ENCODE results near the gene GATA1.

Gene GATA1

DNA sequence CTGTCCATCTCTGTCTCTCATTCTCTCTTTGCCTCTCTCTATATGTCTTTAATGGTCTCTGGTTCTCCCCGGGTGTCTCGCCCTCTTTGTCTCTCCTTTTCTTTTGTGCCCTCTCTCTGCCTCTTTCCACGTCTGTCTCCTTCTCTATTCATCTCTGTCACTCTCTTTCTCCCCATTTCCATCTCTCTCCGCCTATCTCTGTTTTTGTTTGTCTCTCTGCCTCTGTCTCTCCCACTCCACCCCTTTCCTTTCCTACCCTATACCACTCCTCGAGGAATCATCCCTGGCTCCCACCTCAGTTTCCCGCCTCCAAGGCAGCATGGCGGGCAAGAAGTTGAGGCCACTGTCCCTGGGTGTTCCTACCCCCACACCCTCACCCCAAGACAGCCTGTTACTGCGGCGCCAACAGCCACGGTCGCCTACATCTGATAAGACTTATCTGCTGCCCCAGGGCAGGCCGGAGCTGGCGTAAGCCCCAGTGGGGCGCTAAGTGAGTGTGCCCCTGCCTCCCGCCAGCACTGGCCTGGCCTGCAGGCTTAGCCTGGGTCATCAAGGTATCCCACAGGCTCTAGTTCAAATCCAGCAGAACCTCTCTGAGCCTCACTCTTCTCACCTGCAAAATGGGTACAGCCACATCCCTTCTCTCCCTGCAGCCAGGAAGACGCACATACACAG lies 713 bp upstream of the GATA1 start:
- no peak for DNase-seq

DNA sequence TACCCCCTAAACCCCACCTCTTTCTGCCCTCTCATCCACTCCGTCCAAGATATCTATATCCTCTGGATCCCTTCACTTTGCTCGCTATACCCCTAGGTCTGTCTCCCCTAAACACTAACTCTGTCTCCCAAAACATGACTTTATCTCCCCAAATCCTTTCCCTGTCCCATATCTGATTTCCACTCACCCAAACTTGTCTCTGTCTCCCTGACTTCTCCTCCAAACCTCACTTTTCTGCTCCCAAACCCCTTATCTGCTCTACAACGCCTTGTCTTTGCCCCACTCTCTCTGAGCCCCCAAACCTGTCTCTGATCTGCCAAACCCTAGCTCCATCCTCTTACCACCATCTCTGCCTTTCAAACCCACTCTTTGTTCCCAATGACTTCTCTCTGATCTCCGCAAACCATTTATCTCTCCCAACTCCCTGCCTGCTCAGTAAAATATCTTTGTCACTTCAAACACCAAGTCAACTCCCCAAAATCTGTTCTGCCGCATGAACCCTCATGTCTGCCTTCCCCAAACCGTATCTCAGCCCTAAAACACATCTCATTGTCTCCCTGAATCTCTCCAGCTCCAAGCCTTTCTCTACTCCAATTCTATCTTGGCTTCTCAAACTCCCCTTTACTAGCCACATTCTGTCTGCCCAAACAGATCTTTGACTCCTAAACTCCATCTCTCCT lies 575 bp downstream of the GATA1 start:
- DNase-seq: no peak

DNA sequence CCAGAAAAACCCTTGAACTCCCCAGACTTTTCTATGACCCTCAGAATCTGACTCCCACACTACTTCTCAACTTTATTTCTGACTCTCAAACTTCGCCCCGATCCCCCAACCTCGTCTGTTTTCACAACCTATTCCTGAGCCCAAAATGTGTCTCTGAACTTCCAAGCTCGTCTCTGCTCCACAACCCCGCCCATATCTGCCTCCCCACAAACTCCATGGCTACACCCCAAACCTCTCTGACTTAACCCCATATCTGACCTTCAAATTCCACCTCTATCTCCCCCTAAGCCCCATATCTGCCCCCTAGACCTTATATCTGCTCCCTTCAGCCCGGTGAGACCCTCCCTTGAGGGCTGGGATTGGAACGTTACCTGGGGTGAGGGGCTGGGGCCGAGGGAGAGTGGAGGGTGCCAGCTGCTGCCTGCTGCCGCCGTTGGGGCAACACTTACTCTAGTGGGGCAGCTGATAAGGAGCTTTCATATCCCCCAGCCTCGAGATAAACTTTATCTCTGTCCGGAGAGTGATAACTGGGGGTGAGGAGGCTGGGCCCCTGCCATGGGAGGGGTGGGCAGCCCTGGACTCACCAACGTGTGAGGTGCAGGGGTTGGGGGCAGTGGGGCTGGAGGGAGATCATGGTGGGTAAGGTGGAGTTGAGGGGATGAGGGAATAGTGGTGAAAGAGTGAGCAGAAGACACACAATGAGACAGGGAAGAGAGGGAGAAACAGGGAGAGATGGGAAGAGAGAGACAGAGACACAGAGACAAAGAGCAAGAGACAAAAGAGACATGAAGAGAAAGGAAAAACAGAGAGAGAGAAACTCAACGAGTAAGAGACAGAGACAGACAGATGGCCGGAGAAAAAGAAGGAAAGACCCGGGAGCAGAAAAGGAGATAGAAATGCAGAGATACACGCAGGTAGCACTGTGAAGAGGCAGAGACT lies 1.4 kb downstream of the GATA1 start:
- DNase-seq: no peak

DNA sequence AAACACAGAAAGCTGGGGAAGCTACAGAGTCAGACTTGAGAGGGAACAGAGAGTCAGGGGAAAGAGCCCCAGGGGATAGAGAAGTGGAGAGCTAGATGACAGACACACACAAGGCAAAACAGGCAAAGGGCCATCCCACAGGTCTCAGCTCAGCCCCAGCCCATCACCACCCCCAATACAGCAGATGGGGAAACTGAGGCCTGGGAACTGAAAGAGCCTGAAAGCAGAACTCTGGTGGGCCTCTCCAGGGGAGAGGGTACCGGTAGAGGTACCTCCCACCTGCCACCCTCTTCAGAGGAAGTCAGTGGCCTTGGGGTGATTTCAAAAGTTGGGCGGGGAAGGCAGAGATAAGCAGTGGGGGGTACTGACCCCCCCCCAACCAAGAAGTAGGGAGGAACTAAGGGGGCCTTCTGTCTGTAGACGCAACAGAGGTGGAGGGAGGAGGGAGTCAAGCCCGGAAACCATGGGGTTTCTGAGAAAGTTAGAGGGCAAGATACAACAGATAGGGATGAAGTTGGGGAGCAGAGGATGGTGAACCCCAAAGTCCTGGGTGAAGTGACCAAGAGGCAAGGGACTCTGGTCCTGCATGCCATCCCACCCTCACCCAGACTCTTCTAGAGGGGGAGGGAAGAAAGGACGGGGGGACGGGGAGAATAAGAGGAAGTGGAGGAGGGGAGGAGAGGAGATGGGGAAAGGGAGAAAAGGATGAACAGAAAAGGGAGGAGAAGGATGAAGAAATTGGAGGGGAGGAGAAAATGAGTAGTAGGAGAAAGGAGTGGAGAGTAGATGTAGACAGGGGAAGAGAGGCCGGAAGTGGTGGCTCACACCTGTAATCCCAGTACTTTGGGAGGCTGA lies 3.2 kb downstream of the GATA1 start:
- no peak for DNase-seq

DNA sequence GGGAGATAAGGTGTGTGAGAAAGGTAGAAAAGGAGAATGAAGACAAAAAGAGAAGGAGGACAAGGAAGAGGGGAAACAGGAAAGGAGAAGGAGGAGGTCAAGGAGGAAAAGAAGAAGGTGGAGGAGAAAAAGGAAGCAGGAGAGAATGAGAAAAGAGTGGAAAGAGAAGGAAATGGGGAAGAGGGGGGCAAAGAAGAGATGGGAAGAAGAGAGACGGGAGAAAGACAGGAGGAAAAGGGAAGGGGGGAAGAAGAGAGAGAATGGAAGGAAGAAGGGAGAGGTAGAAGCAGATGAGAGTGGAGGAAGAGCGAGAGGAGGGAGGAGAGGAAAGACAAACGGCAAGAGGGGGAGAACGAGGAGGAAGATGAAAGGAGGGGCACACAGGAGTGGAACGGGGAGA lies 4.1 kb downstream of the GATA1 start:
- no peak for DNase-seq

DNA sequence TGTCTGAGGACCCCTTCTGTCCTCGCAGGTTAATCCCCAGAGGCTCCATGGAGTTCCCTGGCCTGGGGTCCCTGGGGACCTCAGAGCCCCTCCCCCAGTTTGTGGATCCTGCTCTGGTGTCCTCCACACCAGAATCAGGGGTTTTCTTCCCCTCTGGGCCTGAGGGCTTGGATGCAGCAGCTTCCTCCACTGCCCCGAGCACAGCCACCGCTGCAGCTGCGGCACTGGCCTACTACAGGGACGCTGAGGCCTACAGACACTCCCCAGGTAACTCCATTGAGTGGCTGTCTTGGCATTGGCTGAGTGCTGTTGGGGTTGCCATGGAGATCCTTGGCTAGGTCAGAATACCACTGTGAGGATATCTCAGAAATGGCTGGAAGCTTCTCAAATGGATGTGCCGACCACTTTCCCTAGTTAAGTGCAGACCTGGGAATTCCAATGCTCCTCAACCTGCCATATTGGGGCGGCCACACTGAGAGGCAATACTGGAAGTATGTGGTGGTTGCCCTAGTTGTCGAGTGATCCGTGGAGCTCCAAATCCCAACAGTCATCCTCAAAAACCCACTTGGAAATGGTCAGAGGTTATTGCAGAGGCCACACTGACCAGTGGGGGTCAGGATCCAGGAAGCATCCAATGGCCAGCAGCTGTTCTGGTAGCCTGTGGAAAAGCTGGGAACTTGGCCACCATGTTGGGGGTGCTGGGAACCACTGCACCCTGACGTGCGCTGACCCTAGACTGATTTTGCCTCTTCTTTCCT lies 4.9 kb downstream of the GATA1 start:
- no peak for DNase-seq

DNA sequence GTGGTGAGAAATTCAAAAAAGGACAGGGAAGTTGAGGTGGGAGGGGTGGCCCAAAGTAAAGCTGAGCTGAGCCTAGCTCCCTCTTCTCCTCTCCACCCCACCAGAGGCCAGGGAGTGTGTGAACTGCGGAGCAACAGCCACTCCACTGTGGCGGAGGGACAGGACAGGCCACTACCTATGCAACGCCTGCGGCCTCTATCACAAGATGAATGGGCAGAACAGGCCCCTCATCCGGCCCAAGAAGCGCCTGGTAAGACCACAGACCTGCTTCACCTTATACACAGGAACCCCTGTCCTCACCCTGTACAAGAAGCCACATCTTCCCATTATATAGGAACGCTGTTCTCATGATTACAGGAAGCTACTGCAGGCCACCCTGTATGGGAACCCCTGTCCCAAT lies 5.8 kb downstream of the GATA1 start:
- DNase-seq: no peak

DNA sequence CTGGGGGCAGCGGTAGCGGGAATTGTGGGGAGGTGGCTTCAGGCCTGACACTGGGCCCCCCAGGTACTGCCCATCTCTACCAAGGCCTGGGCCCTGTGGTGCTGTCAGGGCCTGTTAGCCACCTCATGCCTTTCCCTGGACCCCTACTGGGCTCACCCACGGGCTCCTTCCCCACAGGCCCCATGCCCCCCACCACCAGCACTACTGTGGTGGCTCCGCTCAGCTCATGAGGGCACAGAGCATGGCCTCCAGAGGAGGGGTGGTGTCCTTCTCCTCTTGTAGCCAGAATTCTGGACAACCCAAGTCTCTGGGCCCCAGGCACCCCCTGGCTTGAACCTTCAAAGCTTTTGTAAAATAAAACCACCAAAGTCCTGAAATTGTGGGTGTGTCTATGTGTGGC lies 7.5 kb downstream of the GATA1 start:
- DNase-seq: no peak

DNA sequence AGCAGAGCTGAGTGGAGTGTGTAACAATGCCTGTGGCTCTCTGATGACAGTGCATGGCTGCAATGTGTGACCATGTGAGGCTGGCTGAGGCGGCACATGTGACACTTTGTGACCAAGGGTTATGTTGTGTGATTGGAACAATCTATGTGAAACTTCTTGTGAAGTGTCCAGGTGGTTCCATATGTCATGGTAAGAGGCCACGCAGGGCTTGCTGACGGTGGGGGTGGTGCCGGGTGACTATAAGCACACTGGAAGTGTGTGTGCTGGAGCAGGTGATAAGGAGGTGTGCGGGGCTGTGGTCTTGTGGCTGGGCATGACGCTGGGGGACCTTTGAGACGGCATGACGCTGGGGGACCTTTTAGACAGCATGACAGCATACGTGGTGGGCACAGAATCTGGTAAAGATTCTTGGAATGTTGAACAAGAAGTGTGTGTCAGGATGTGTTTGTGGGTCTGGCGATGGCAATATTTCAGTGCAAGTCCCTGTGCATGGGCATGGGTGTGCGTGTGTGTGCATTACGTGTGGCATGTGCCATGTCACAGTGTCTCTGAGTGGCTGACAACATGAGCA lies 8.0 kb downstream of the GATA1 start:
- no peak for DNase-seq

DNA sequence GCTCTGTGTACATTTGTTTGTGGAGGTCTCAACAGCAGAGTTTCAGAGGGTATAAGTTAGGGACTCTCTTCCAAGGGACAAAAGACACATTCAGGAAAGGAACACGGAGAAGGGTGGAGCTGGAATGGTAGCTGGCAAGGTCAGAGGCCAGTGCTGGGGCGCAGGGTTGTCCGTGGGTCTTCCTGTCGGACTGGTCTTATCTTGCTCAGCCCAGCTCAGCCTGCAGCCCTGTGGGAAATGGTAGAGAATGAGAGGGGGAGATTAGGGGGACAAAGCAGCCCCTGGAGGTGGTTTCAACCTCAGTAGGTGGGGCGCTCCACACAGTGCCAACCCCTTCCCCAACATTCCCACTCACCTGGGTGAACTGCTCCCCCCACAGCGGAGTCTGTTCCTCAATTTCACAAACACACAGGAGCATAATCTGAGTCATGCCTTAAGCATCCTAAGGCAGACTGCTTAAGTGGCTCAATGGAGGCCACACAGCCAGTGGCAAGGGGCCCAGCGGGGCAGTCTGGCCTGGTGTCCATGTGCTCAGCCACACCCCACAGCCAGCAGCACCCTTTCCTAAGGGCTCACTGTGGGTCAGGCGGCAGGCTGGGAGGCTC lies 8.6 kb downstream of the GATA1 start:
- DNase-seq: no peak

DNA sequence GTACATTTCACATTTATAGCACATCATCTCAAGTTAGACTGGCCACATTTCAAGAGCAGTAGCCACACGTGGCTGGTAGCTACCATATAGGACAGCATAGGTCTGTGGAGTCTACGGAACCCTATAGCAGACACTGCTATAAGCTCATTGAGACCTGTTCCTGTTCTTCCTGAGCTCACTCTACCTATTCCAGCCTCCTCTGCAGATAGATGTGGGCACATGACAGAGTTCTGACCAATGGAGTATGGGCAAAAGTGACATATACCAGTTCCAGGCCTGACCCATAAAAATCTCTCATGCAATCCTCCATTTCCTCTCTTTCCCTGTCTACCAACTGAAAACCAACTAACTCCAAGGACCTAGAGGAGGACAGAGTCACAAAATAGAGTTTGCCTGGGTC lies 11.9 kb downstream of the GATA1 start:
- DNase-seq: no peak

DNA sequence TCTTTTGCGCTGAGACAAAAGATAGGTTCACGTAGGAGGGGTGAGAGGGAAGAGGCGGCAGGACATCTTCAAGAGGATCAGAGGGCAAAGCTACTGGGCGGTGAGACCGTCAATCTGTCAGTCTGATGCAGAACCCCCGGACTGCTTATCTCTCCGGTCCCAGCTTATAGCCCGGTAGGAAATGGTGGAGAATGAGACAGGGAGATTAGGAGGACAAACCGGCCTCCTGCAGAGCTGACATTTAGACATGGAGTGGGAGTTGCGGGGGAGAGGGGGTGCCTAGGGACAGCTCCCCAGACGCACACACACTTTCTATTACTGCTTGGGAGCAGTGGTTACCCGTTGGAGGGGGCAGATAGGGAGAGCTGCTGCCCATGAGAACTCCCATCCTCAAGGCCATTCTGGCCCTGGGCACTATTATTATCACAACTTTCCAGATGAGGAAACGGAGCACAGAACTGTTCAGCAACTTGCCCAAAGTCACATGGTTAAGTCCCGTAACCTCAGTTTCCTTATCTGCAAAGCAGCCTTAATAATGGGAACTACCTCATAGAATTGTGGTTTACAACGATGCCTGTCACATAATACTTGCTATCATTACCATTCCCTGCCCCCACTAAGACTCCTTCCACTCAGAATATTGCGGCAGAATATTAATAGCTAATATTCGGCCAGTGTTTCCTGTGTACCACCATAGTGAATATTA lies 14.3 kb downstream of the GATA1 start:
- no peak for DNase-seq

DNA sequence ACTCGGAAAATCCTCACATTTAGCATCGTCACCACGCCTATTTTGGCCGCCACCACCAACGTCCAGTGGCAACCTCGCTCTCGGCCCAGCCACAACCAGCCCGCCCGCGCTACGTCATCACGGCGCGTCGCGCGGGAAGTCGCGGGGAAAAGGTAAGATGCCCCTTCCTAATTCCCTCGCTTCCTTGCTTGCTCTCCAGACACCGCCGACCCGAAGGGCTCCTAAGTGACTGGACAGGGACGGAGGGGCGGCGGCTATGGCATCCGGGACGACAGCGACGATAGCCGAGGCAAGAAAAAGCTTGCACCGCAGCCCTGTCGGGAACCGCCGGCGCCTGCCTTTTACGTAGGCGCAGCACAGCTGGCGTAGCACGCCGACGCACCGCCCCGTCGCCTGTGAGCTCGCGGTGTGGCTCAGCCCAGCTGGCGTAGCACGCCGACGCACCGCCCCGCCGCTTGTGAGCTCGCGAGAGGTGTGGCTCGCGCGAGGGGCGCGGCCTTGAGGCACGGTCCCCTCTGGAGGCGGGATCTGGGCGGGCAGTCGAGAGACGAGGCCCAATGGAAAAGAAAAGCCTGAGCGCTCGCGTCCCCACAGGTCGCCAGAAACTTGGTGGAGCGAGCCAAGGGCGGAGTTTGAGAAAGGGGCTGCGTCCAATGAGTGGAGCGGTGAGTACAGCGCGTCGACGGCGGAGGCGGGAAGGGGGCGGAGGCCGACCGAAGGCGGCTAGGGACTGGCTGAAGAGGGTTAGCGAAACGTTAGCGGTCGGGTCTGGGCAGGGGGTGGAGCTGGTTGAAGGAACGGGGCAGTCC lies 15.1 kb downstream of the GATA1 start, which contains the start of gene HDAC6:
TSS of gene HDAC6 (plus strand) at position 788 of the 809 bp plus-strand sequence. CDS start 626 bp downstream, outside the sequence.
- DNase-seq: peak; percentile 95

DNA sequence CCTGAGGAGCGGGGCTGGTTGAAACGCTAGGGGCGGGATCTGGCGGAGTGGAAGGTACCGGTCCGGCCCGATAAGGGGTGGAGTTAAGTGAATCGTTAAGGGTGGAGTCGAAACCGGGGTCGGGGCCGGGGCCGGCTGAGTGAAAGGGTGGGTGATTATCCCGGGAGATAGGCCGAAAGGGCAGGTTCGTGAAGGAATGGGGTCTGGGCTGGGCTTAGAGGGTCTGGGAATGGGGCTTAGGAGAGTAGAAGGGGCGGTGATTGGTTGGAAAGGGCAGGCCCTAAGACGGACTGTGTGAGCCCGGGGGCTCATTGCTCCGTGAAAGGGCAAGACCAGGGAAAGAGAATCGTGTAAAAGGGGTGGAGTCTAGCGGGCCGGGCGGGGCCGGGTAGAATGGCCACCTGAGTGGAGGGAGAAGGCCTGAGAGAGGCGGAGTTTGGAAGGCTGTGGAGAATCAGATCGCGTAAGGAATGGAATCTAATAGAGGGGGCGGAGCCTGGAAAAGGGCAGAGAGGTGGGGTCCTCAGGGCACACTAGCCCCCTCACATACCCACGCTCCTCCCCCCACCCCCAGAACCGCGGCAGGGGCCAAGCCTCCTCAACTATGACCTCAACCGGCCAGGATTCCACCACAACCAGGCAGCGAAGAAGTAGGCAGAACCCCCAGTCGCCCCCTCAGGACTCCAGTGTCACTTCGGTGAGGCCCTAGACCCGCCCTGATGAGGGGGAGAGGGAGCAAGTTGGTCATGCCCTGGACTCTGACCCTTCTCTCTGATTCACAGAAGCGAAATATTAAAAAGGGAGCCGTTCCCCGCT lies 15.9 kb downstream of the GATA1 start:
- DNase-seq: peak; percentile 69

DNA sequence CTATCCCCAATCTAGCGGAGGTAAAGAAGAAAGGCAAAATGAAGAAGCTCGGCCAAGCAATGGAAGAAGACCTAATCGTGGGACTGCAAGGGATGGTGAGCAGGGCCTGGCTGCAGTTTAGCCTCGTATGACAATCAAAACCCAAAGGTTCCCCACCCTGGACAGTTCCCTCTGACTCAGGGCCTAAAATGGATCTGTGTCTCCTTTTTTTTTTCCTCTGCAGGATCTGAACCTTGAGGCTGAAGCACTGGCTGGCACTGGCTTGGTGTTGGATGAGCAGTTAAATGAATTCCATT lies 16.5 kb downstream of the GATA1 start:
- no peak for DNase-seq

DNA sequence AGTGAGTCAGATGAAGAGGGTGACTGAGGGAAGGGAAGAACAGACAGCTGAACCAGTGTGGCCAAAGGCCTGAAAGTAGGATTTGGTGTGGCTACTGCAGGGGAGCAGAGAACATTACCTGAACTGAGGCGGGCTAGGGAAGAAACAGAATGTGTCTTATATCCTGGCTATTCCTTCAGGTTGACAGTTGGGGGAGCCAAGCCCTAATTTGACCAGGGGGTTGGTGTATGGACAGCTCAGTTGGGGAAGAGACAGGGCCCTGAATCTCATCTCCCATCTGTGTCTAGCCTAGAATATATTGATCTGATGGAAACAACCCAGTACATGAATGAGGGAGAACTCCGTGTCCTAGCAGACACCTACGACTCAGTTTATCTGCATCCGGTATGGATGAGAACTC lies 19.7 kb downstream of the GATA1 start:
- DNase-seq: no peak

DNA sequence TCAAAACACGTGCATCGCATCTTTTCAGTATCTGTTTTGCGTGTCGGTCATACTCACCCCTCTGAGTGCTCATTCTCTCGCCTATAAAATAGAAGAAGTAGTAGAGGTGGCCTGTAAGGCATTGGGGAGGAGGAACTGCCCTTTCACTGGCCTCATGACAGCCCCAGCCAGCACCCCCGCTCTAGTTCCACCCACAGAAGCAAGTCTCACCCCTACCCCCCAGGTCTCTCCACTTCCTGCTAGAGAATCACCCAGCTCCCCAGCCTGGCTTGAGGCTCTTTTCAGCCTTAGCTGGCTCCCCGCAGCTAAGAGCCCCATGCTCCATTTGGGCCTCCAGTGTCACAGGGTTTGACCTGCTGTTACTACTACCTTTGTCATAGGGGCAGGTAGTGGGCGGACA lies 27.3 kb downstream of the GATA1 start:
- DNase-seq: no peak

DNA sequence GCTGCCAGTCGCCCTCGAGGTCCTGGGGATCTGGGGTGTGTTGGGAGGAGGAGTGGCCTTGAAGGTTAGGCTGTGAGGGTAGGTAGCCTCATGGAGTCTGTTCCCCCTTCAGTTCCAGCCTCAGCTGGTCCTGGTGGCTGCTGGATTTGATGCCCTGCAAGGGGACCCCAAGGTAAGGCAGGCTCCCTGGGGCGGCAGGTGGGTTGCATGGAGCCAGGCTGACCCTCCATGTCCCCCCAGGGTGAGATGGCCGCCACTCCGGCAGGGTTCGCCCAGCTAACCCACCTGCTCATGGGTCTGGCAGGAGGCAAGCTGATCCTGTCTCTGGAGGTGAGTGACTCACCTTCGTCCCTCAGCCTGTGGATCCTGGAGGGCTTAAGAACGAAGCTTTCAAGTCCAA lies 28.3 kb downstream of the GATA1 start:
- no peak for DNase-seq

DNA sequence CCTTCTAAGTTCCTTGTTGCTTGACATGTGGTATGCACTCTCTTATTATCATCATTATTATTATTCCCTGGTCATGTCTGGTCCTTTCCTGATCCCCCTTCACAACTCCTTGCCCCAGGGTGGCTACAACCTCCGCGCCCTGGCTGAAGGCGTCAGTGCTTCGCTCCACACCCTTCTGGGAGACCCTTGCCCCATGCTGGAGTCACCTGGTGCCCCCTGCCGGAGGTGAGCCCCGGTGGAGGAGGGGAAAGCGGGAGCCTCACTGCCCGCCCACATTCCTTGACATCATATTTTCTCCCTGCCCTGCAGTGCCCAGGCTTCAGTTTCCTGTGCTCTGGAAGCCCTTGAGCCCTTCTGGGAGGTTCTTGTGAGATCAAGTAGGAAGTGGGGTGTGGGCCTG lies 28.9 kb downstream of the GATA1 start:
- no peak for DNase-seq

All from stimulated activated CD4-positive, alpha-beta T cell treated with anti-CD3 and anti-CD28 coated beads, Interleukin-4, amount 100 ng/mL, for 24 hours (primary cell).